Lung (tissue), 12 donors: ENCODE measurements around the gene RGS3. TPM values are rescaled to one million over a fixed set of nuclear protein-coding genes. Genes with fewer than 3 reads are reported as not detected.

ENCODE experiments used
- ATAC-seq: fragments of 200-7000 bp; cut with Tn5 transposase; one replicate; pipeline ENCODE4 v1.9.1; 2020; ENCODE audit warnings: moderate number of reproducible peaks; ENCODE audit not compliant: insufficient read depth, low FRiP score
- DNase-seq, 3 donors: peaks; one replicate each; pipeline ENCODE4 v3.0.0-alpha.2; 2013 to 2017
- H3K27ac ChIP-seq, 2 donors: one replicate each; pipeline ENCODE4 v1.5.1; 2013; ENCODE audit warnings: mild to moderate bottlenecking in 2 of 2, moderate library complexity in 2 of 2, control low read depth in 1 of 2, inconsistent platforms in 1 of 2, low read depth in 1 of 2, low read length in 1 of 2
- H3K27me3 ChIP-seq, 3 donors: one replicate each; pipeline ENCODE4 v1.5.1; 2013; ENCODE audit warnings: low read length in 2 of 3; ENCODE audit not compliant: control insufficient read depth in 3 of 3, insufficient read depth in 3 of 3
- H3K36me3 ChIP-seq, 4 donors: one replicate each; pipeline ENCODE4 v1.5.1; 2013; ENCODE audit warnings: low read length in 4 of 4, mild to moderate bottlenecking in 1 of 4, moderate library complexity in 1 of 4; ENCODE audit not compliant: control insufficient read depth in 4 of 4, insufficient read depth in 4 of 4
- H3K4me1 ChIP-seq, 5 donors: one replicate each; pipeline ENCODE4 v1.5.1; 2013; ENCODE audit warnings: low read length in 5 of 5, mild to moderate bottlenecking in 2 of 5, moderate library complexity in 1 of 5; ENCODE audit not compliant: control insufficient read depth in 5 of 5, insufficient read depth in 5 of 5
- H3K4me3 ChIP-seq: one replicate; pipeline ENCODE4 v1.5.1; 2013; ENCODE audit warnings: mild to moderate bottlenecking, control low read depth, moderate library complexity
- H3K9ac ChIP-seq, 2 donors: one replicate each; pipeline ENCODE4 v1.5.1; 2013; ENCODE audit warnings: low read length in 2 of 2, control low read depth in 1 of 2; ENCODE audit not compliant: insufficient read depth in 1 of 2
- H3K9me3 ChIP-seq, 4 donors: one replicate each; pipeline ENCODE4 v1.5.1; 2013; ENCODE audit warnings: low read length in 3 of 4, mild to moderate bottlenecking in 1 of 4, moderate library complexity in 1 of 4; ENCODE audit not compliant: control insufficient read depth in 4 of 4, insufficient read depth in 3 of 4
- WGBS, 2 donors: extraction: QIAGEN DNeasy Blood & Tissue Kit; methylation state at CpG; one replicate each; pipeline ENCODE4 v1.1.7; 2013; 5-methylcytosine and 5-hydroxymethylcytosine counted together
- polyA plus RNA-seq, 2 donors: library from polyadenylated mRNA; stranded (reverse); fragments of 200-250 nt; gene quantifications; one replicate each; pipeline ENCODE4 v1.2.1, GENCODE V29; 2013
- total RNA-seq, 2 donors: library from RNA; depleted of rRNA in 1 of 2; stranded (reverse); fragments of >200 nt in 1 of 2; gene quantifications; one replicate each; pipeline ENCODE4 v1.2.1, GENCODE V29; 2014 to 2021
- TF ChIP-seq, protein P1 (sequence below): IDR thresholded peaks from 2 replicates; pipeline ENCODE4 v1.5.1; 2012; ENCODE audit warnings: mild to moderate bottlenecking; ENCODE audit errors: control extremely low read depth, extremely low read depth
- donor health status: control.
- donor health status: control.
- donor health status: Bipolar disorder and iron deficiency.
- donor health status: healthy.
- donor health status: DM: yes; HTN: yes; CAD: no.

Gene RGS3
- total and polyA plus RNA-seq, 4 donors, result 43.0 to 91.8 (median 73.9) TPM

DNA sequence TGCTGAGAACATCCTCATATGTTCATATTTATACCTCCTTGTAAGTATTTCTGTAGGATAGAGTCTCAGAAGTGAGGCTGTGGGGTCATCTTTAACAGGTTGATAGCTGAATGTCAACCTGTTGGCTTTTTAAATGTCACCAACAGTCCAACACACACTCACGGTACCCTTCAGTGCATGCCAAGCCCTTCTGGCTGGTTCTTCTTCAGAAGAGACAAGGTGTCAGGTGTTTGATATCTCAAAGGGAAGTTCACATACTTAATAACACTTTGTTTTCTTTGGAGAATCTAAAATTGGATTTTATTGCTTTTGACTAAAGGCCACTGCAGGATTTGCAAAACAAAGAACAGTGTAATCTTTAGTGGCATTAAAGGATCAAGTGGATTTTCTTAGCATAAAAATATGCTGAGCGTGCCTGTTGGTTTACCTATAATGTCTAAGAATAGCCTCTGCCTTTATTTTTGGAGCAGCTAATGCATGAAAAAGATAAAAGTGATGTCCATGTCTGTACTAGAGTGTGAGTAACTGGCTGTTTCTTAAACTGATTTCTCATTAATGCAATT, 58.2 kb downstream of the RGS3 start:
- Histone ChIP-seq H3K27me3 (no peaks in the 10 kb centered on the region), H3K4me1 (peaks cover 3 to 41% (median 16%) of the 10 kb centered on the region in 5 donors), H3K9ac (no peak overlapping the region), H3K9me3 (no peaks in the 10 kb centered on the region), H3K27ac (no peak overlapping the region), H3K36me3 (peaks cover 0 to 18% (median 5%) of the 10 kb centered on the region in 4 donors), H3K4me3 (no peak overlapping the region)
- TF ChIP-seq, protein P1, sequence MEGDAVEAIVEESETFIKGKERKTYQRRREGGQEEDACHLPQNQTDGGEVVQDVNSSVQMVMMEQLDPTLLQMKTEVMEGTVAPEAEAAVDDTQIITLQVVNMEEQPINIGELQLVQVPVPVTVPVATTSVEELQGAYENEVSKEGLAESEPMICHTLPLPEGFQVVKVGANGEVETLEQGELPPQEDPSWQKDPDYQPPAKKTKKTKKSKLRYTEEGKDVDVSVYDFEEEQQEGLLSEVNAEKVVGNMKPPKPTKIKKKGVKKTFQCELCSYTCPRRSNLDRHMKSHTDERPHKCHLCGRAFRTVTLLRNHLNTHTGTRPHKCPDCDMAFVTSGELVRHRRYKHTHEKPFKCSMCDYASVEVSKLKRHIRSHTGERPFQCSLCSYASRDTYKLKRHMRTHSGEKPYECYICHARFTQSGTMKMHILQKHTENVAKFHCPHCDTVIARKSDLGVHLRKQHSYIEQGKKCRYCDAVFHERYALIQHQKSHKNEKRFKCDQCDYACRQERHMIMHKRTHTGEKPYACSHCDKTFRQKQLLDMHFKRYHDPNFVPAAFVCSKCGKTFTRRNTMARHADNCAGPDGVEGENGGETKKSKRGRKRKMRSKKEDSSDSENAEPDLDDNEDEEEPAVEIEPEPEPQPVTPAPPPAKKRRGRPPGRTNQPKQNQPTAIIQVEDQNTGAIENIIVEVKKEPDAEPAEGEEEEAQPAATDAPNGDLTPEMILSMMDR, result no peak
- ATAC-seq, result no peak
- 87 to 89% methylated on average over 2 of the region's 2 CpGs for WGBS, 2 donors
- no peak for DNase-seq

DNA sequence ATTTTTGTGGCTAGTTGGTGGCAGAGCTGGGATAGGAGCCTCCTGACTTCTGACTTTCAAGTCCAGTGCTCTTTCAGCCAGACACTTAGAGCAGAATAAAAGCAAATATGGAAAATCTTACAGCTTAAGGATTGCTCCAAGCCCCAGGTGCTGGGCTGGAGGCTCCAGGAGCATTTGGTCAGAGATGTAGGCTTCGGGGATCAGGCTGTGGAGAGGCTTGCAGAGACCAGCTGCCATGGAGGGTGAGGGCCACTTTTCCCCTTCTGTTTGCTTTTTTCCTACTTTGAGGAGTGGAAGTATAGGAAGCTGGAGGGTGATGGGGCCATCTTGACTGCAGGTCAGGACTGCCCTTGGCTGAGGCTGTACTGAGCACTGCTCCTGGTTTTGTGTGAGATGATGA, 58.9 kb downstream of the RGS3 start:
- peak overlapping the region; percentile 28 to 38 for H3K27ac ChIP-seq
- WGBS, 2 donors, result 48 to 89% methylated on average over 1 of the region's 1 CpG
- H3K36me3 ChIP-seq, result peaks cover 0 to 15% (median 3%) of the 10 kb centered on the region in 4 donors
- no peak overlapping the region for H3K9ac ChIP-seq
- TF ChIP-seq, protein P1, result no peak
- no peak overlapping the region for H3K4me3 ChIP-seq
- H3K27me3 ChIP-seq, result no peaks in the 10 kb centered on the region
- peaks cover 3 to 45% (median 22%) of the 10 kb centered on the region in 5 donors for H3K4me1 ChIP-seq
- ATAC-seq, result no peak
- DNase-seq, result no peak
- no peaks in the 10 kb centered on the region for H3K9me3 ChIP-seq

DNA sequence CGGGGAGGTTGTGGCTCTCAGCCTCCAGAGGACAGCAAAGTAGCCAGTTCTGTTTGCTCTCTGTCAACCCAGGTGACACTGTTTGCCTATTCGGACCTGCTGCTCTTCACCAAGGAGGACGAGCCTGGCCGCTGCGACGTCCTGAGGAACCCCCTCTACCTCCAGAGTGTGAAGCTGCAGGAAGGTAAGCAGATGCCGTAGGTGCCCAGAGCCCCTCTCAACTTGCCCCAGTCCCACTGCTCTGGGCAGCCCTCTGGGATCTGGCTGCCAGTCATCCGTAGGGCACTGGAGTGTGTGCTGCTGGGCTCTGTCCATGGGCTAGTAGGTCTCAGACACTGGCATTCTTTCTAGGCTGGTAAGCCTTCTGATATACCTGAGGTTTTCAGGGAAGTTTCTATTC, 59.3 kb downstream of the RGS3 start:
- TF ChIP-seq, protein P1, result no peak
- no peaks in the 10 kb centered on the region for H3K27me3 ChIP-seq
- 86 to 87% methylated on average over 8 of the region's 8 CpGs for WGBS, 2 donors
- DNase-seq, result no peak
- no peak overlapping the region for H3K9ac ChIP-seq
- H3K4me3 ChIP-seq, result no peak overlapping the region
- H3K4me1 ChIP-seq, result peaks cover 3 to 49% (median 26%) of the 10 kb centered on the region in 5 donors
- H3K27ac ChIP-seq, result peak overlapping the region; percentile 38 to 61
- peaks cover 0 to 15% (median 1%) of the 10 kb centered on the region in 4 donors for H3K36me3 ChIP-seq
- H3K9me3 ChIP-seq, result no peaks in the 10 kb centered on the region
- ATAC-seq, result no peak
